DOHH2 (cell line): Measurements from ENCODE around the gene CCT5.

Experiments used
- H3F3A ChIP-seq: fragments of 200-600 bp; sonication (generic), shearing (Covaris generic); 2 replicates; pipeline ENCODE4 v1.6.0; 2016; ENCODE audit warnings: antibody characterized with exemption, mild to moderate bottlenecking; ENCODE audit not compliant: control insufficient read depth, insufficient read depth
- H3K27ac ChIP-seq: fragments of 200-600 bp; sonication (generic); 2 replicates; pipeline ENCODE4 v1.5.1; 2014; ENCODE audit warnings: low read depth, mild to moderate bottlenecking, low read length, moderate library complexity
- H3K27me3 ChIP-seq: fragments of 200-600 bp; sonication (generic); 2 replicates; pipeline ENCODE4 v1.6.1; 2014; ENCODE audit warnings: mild to moderate bottlenecking, low read length, mixed read lengths; ENCODE audit not compliant: control insufficient read depth
- H3K36me3 ChIP-seq: fragments of 200-600 bp; sonication (generic); 2 replicates; pipeline ENCODE4 v1.6.1; 2014; ENCODE audit warnings: mild to moderate bottlenecking, low read length, moderate library complexity, mixed read lengths; ENCODE audit not compliant: control insufficient read depth
- H3K4me1 ChIP-seq: fragments of 200-600 bp; sonication (generic); 2 replicates; pipeline ENCODE4 v1.6.1; 2014; ENCODE audit warnings: mild to moderate bottlenecking, low read length, mixed read lengths; ENCODE audit not compliant: control insufficient read depth
- H3K4me2 ChIP-seq: fragments of 200-600 bp; sonication (generic); 2 replicates; pipeline ENCODE4 v1.6.0; 2014; ENCODE audit warnings: mild to moderate bottlenecking, low read length, moderate library complexity
- H3K4me3 ChIP-seq: fragments of 200-600 bp; sonication (generic); 2 replicates; pipeline ENCODE4 v1.5.1; 2014; ENCODE audit warnings: mild to moderate bottlenecking, low read length, mixed read lengths
- H3K79me2 ChIP-seq: fragments of 200-600 bp; sonication (generic); 2 replicates; pipeline ENCODE4 v1.6.1; 2014; ENCODE audit warnings: mild to moderate bottlenecking, low read length, mixed read lengths; ENCODE audit not compliant: control insufficient read depth
- H3K9me2 ChIP-seq: fragments of 200-600 bp; sonication (generic); replicated peaks from 2 replicates; pipeline ENCODE4 v1.6.1; 2014; ENCODE audit warnings: mild to moderate bottlenecking, low read length, mixed read lengths; ENCODE audit not compliant: control insufficient read depth
- H3K9me3 ChIP-seq: fragments of 200-600 bp; sonication (generic); 2 replicates; pipeline ENCODE4 v1.6.1; 2014; ENCODE audit warnings: antibody characterized with exemption, low read length, mixed read lengths; ENCODE audit not compliant: control insufficient read depth, insufficient read depth
- H4K20me1 ChIP-seq: fragments of 200-600 bp; sonication (generic); 2 replicates; pipeline ENCODE4 v1.6.0; 2014; ENCODE audit warnings: low read depth, mild to moderate bottlenecking, antibody characterized with exemption, low read length, moderate library complexity; ENCODE audit not compliant: control insufficient read depth, insufficient read depth
- CTCF ChIP-seq: fragments of 200-600 bp; sonication (generic); IDR thresholded peaks from one replicate; pipeline ENCODE4 v1.5.1; 2014; ENCODE audit warnings: antibody characterized with exemption, mild to moderate bottlenecking, low read depth, low read length; ENCODE audit not compliant: poor library complexity, severe bottlenecking
- EZH2phosphoT487 ChIP-seq: fragments of 200-600 bp; sonication (generic); IDR thresholded peaks from 2 replicates; pipeline ENCODE4 v1.6.1; 2017; ENCODE audit warnings: borderline replicate concordance, mild to moderate bottlenecking, antibody characterized with exemption, low read length, moderate library complexity, mixed read lengths

Gene CCT5

DNA sequence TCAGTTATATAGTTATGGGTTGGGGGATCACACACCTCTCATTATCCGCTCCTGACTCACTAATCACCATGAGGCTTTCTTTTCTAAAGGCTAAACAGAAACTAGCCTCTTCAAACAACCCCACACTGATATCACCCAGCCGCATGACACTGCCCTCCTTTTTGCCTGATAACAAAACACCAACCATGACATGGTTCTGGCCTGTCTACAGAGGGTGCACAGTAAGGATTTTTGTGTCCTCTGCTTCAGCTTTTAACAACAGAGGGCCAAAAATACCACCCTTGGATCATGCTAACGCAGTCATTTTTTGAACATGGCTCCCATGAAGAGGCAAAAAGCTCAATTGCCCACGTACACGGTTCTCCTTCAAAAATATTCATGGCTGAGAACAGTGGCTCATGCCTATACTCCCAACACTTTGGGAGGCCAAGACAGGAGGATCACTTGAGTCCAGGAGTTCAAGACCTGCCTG is 53.7 kb downstream of the CCT5 start:
- Histone ChIP-seq H3K9me2 (no peaks in the 10 kb centered on the region), H3K79me2 (no peaks in the 10 kb centered on the region), H3K4me3 (no peak overlapping the region), H3K27ac (no peak overlapping the region), H3F3A (no peaks in the 10 kb centered on the region), H3K4me2 (no peak overlapping the region), H3K36me3 (no peaks in the 10 kb centered on the region), H3K9me3 (no peaks in the 10 kb centered on the region), H3K27me3 (peaks cover 25% of the 10 kb centered on the region), H4K20me1 (no peaks in the 10 kb centered on the region), H3K4me1 (peaks cover 5% of the 10 kb centered on the region)
- no peak for TF ChIP-seq CTCF

GRCh38 chr5:10304932-10305331 is 54.9 kb downstream of the CCT5 start:
- Histone ChIP-seq H3K79me2 (no peaks in the 10 kb centered on the region), H3K27me3 (peaks cover 25% of the 10 kb centered on the region), H3K4me1 (peaks cover 5% of the 10 kb centered on the region), H3K9me3 (no peaks in the 10 kb centered on the region), H3K27ac (no peak overlapping the region), H3K36me3 (no peaks in the 10 kb centered on the region), H4K20me1 (no peaks in the 10 kb centered on the region), H3F3A (no peaks in the 10 kb centered on the region), H3K4me3 (no peak overlapping the region), H3K4me2 (no peak overlapping the region), H3K9me2 (no peaks in the 10 kb centered on the region)
- TF ChIP-seq CTCF, result no peak
- no peak for TF ChIP-seq EZH2phosphoT487

- TF ChIP-seq EZH2phosphoT487 (no peak), CTCF (no peak)
- no peaks in the 10 kb centered on the region for H3K9me3 ChIP-seq
- no peaks in the 10 kb centered on the region for H3K9me2 ChIP-seq
- peaks cover 5% of the 10 kb centered on the region for H3K4me1 ChIP-seq
- H3F3A ChIP-seq, result no peaks in the 10 kb centered on the region
- no peaks in the 10 kb centered on the region for H3K36me3 ChIP-seq
- no peaks in the 10 kb centered on the region for H3K79me2 ChIP-seq
- H3K27ac ChIP-seq, result no peak overlapping the region
- peaks cover 25% of the 10 kb centered on the region for H3K27me3 ChIP-seq
- no peaks in the 10 kb centered on the region for H4K20me1 ChIP-seq
- no peak overlapping the region for H3K4me3 ChIP-seq
- no peak overlapping the region for H3K4me2 ChIP-seq
These were observed 56.0 kb downstream of the CCT5 start for GRCh38 chr5:10306114-10306513.

DNA sequence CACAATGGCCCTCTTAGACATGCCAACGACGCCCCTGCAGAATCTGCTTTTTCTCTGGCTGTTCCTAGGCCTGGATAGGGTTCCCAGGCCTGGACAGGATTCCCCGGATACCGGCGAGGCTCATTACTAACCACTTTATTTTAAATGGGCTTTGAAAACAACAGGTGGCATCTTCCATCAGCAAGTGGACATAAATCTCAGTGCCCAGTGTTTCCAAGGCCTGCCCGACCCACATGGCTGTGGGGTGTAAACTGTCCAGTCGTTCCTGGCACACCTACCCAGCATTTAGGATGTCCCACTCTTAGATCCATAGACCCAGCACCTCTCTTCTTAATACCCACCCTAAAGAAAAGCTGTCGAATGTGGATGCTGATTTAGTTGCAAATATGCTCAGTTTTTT is 56.7 kb downstream of the CCT5 start:
- no peaks in the 10 kb centered on the region for H3K36me3 ChIP-seq
- H3K9me2 ChIP-seq, result no peaks in the 10 kb centered on the region
- peaks cover 5% of the 10 kb centered on the region for H3K4me1 ChIP-seq
- H4K20me1 ChIP-seq, result no peaks in the 10 kb centered on the region
- no peaks in the 10 kb centered on the region for H3K9me3 ChIP-seq
- TF ChIP-seq CTCF (no peak), EZH2phosphoT487 (no peak; the same call in 1 of the 2 replicates)
- H3K27ac ChIP-seq, result no peak overlapping the region
- H3K27me3 ChIP-seq, result peaks cover 25% of the 10 kb centered on the region
- H3K79me2 ChIP-seq, result no peaks in the 10 kb centered on the region
- no peak overlapping the region for H3K4me3 ChIP-seq
- H3F3A ChIP-seq, result no peaks in the 10 kb centered on the region
- H3K4me2 ChIP-seq, result peak overlapping the region; percentile 64; the same call in 1 of the 2 replicates
